Measurements from ENCODE around the gene AOPEP. TPM values are rescaled to one million over a fixed set of nuclear protein-coding genes. Genes with fewer than 3 reads are reported as not detected.

Gene AOPEP
- total RNA-seq, 1 experiment from 2014 or later = 14.4 TPM

DNA sequence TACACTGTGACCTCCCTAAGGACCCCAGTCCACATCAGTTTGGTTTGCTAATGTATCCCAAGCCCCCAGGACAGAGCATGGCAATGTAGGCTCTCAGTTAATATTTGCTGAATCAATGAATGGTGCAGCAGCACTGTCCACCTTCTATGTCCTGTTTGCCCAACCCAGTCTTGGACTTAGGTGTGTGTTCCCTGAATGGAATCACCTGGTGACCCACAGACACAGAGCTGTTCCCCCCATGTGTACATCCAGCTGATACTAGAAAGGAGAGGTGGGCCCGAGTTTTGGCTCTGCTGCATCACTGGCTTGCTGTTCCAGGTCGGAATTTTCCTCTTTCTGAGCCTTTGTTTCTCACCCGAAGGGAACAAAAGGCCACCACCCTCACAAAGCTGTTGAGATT is 180.2 kb downstream of the AOPEP start (continued):
- TF ChIP-seq ZNF219 (CRISPR knock-in tag; IDR thresholded peaks at IDR 0.05; ENCODE audit: borderline replicate concordance) (no peak), ZNF512 (CRISPR knock-in tag; IDR thresholded peaks at IDR 0.05; ENCODE audit: borderline replicate concordance) (no peak), CTCF (IDR thresholded peaks at IDR 0.05) (no peak), RELA (CRISPR knock-in tag; IDR thresholded peaks at IDR 0.05; ENCODE audit: borderline replicate concordance) (no peak), IRF2 (CRISPR knock-in tag; IDR thresholded peaks at IDR 0.05; ENCODE audit: borderline replicate concordance, low read depth) (no peak)

- POLR2A ChIA-PET = no interaction called here
- Mint-ChIP-seq H3K27ac (no peak overlapping the region), H3K4me1 (peaks cover 40% of the 10 kb centered on the region)
Measured at GRCh38 chr9:94907264-94907936, 180.9 kb downstream of the AOPEP start.

More at GRCh38 chr9:94907264-94907936, 180.9 kb downstream of the AOPEP start:
- no peak for TF ChIP-seq NR3C1 (CRISPR knock-in tag; conservative IDR thresholded peaks at IDR 0.05; ENCODE audit: low read depth)
- no peak for TF ChIP-seq ZNF416 (CRISPR knock-in tag; IDR thresholded peaks at IDR 0.05)
- TF ChIP-seq, protein P1, sequence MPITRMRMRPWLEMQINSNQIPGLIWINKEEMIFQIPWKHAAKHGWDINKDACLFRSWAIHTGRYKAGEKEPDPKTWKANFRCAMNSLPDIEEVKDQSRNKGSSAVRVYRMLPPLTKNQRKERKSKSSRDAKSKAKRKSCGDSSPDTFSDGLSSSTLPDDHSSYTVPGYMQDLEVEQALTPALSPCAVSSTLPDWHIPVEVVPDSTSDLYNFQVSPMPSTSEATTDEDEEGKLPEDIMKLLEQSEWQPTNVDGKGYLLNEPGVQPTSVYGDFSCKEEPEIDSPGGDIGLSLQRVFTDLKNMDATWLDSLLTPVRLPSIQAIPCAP (CRISPR knock-in tag; IDR thresholded peaks at IDR 0.05) = no peak
- TF ChIP-seq, protein P2, sequence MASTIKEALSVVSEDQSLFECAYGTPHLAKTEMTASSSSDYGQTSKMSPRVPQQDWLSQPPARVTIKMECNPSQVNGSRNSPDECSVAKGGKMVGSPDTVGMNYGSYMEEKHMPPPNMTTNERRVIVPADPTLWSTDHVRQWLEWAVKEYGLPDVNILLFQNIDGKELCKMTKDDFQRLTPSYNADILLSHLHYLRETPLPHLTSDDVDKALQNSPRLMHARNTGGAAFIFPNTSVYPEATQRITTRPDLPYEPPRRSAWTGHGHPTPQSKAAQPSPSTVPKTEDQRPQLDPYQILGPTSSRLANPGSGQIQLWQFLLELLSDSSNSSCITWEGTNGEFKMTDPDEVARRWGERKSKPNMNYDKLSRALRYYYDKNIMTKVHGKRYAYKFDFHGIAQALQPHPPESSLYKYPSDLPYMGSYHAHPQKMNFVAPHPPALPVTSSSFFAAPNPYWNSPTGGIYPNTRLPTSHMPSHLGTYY (CRISPR knock-in tag; IDR thresholded peaks at IDR 0.05) = no peak
- no peak for TF ChIP-seq ZNF423 (CRISPR knock-in tag; IDR thresholded peaks at IDR 0.05)
- no peak for TF ChIP-seq JAZF1 (CRISPR knock-in tag; IDR thresholded peaks at IDR 0.05)
- no peak for TF ChIP-seq ZNF281 (CRISPR knock-in tag; IDR thresholded peaks at IDR 0.05)
- no peak for TF ChIP-seq ZNF512 (CRISPR knock-in tag; IDR thresholded peaks at IDR 0.05; ENCODE audit: borderline replicate concordance)
- TF ChIP-seq EMX1 (CRISPR knock-in tag; IDR thresholded peaks at IDR 0.05) = no peak
- TF ChIP-seq SP1 (CRISPR knock-in tag; conservative IDR thresholded peaks at IDR 0.05) = no peak
- TF ChIP-seq, protein P3, sequence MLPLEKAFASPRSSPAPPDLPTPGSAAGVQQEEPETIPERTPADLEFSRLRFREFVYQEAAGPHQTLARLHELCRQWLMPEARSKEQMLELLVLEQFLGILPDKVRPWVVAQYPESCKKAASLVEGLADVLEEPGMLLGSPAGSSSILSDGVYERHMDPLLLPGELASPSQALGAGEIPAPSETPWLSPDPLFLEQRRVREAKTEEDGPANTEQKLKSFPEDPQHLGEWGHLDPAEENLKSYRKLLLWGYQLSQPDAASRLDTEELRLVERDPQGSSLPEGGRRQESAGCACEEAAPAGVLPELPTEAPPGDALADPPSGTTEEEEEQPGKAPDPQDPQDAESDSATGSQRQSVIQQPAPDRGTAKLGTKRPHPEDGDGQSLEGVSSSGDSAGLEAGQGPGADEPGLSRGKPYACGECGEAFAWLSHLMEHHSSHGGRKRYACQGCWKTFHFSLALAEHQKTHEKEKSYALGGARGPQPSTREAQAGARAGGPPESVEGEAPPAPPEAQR (CRISPR knock-in tag; IDR thresholded peaks at IDR 0.05) = no peak
- TF ChIP-seq CDX4 (CRISPR knock-in tag; IDR thresholded peaks at IDR 0.05; ENCODE audit: borderline replicate concordance) = no peak
- TF ChIP-seq GABPB1 (CRISPR knock-in tag; IDR thresholded peaks at IDR 0.05) = no peak
- TF ChIP-seq, protein P4, sequence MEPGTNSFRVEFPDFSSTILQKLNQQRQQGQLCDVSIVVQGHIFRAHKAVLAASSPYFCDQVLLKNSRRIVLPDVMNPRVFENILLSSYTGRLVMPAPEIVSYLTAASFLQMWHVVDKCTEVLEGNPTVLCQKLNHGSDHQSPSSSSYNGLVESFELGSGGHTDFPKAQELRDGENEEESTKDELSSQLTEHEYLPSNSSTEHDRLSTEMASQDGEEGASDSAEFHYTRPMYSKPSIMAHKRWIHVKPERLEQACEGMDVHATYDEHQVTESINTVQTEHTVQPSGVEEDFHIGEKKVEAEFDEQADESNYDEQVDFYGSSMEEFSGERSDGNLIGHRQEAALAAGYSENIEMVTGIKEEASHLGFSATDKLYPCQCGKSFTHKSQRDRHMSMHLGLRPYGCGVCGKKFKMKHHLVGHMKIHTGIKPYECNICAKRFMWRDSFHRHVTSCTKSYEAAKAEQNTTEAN (CRISPR knock-in tag; IDR thresholded peaks at IDR 0.05) = no peak
- no peak for TF ChIP-seq PREB (CRISPR knock-in tag; IDR thresholded peaks at IDR 0.05; ENCODE audit: borderline replicate concordance)
- DNase-seq (ENCODE audit: low spot score) (no peak), ATAC-seq (no peak)
- Mint-ChIP-seq H3K27me3 (ENCODE audit: low read depth) (no peaks in the 10 kb centered on the region), H3K4me3 (no peak overlapping the region), H3K9me3 (no peaks in the 10 kb centered on the region), H3K36me3 (no peaks in the 10 kb centered on the region)
- CTCF ChIA-PET = interaction anchor here (1.4 kb wide), 2 partner anchors 138 to 220 kb away, joined by 3 to 5 read pairs; no protein-coding TSS in a partner anchor

Data from WTC11 (cell line).